HepG2 (cell line): Measurements from ENCODE around the gene SFTPA2. TPM values are rescaled to one million over a fixed set of nuclear protein-coding genes. Genes with fewer than 3 reads are reported as not detected.
"Not testable (repeated sequence)": the region's sequence is repeated elsewhere in the genome, so short reads cannot be mapped to it uniquely, and the experiment has no call there.

ENCODE experiments used
- ATAC-seq: fragments of 200-7000 bp; cut with Tn5 transposase; 3 replicates; pipeline ENCODE4 v1.9.1; 2020; ENCODE audit warnings: mild to moderate bottlenecking, moderate library complexity
- BruUV-seq: library from RNA; stranded (reverse); fragments of 400-500 nt; replicated peaks from 2 replicates; lab custom pipeline; 2021; lab: Mats Ljungman, UMichigan
- CTCF ChIA-PET: fragments of 300-600 bp; formaldehyde crosslinking; extraction: SDS; loops from one replicate; lab custom pipeline; 2021; ENCODE audit warnings: low total read pairs, inconsistent platforms, low intra/inter-chr PET ratio; lab: Yijun Ruan, JAX
- POLR2A ChIA-PET: fragments of 350-600 bp; sonication (Branson Sonifier 250); formaldehyde crosslinking; loops from one replicate; lab custom pipeline; 2020; ENCODE audit warnings: antibody characterized with exemption, inconsistent platforms; lab: Yijun Ruan, JAX
- DNase-seq: peaks from one replicate; pipeline ENCODE4 v3.0.0-alpha.2; 2015; ENCODE audit warnings: low spot score
- FAIRE-seq: peaks from 3 replicates; lab custom pipeline; 2011; peaks lifted over from hg19 to GRCh38; lab: Jason Lieb, UNC
- H2AFZ ChIP-seq: one replicate; pipeline ENCODE4 v1.6.1; 2011; ENCODE audit warnings: low read length, inconsistent platforms
- H3K27ac ChIP-seq: fragments of 300-600 bp; 3 replicates; pipeline ENCODE4 v1.8.0; 2011; ENCODE audit warnings: mixed run types, mild to moderate bottlenecking, mixed read lengths, low read length, inconsistent platforms; ENCODE audit not compliant: insufficient read depth; ENCODE audit errors: extremely low read length
- H3K27me3 ChIP-seq, 2 experiments: fragments of 200-600 bp in 1 of 2; 2 replicates in 1 of 2; 3 replicates in 1 of 2; pipeline versions ENCODE4 v1.6.0 to v1.8.0; 2011; ENCODE audit warnings: low read length in 2 of 2, mild to moderate bottlenecking in 2 of 2, moderate library complexity in 2 of 2, inconsistent platforms in 1 of 2; ENCODE audit not compliant: insufficient read depth in 2 of 2, control insufficient read depth in 1 of 2
- H3K36me3 ChIP-seq, 2 experiments: fragments of 200-600 bp in 1 of 2; replicated peaks in 1 of 2; 2 replicates in 1 of 2; 3 replicates in 1 of 2; pipeline versions ENCODE4 v1.5.1 to v1.8.0; 2011; ENCODE audit warnings: low read length in 2 of 2, inconsistent platforms in 1 of 2; ENCODE audit not compliant: insufficient read depth in 2 of 2, control insufficient read depth in 1 of 2
- H3K4me1 ChIP-seq: 2 replicates; pipeline ENCODE4 v1.5.1; 2012; ENCODE audit warnings: low read length, inconsistent platforms; ENCODE audit not compliant: insufficient read depth
- H3K4me2 ChIP-seq: 2 replicates; pipeline ENCODE4 v1.6.0; 2011; ENCODE audit warnings: low read depth, low read length, inconsistent platforms
- H3K4me3 ChIP-seq, 3 experiments: fragments of 200-600 bp in 1 of 3; sonication (generic), shearing (Covaris generic) in 1 of 3; replicated peaks in 1 of 3; 2 replicates each; pipeline ENCODE4 v1.5.1; 2011 to 2016; ENCODE audit warnings: low read length in 3 of 3, inconsistent platforms in 2 of 3, low read depth in 2 of 3, mild to moderate bottlenecking in 2 of 3, control low read depth in 1 of 3, mixed read lengths in 1 of 3; ENCODE audit not compliant: insufficient read depth in 1 of 3
- H3K79me2 ChIP-seq: one replicate; pipeline ENCODE4 v1.6.1; 2011; ENCODE audit warnings: low read length, inconsistent platforms; ENCODE audit not compliant: insufficient read depth
- H3K9ac ChIP-seq: 2 replicates; pipeline ENCODE4 v1.6.0; 2011; ENCODE audit warnings: mild to moderate bottlenecking, low read depth, low read length, inconsistent platforms; ENCODE audit not compliant: insufficient read depth
- H3K9me3 ChIP-seq: 2 replicates; pipeline ENCODE4 v1.5.1; 2012; ENCODE audit warnings: mild to moderate bottlenecking, low read length
- H4K20me1 ChIP-seq: 2 replicates; pipeline ENCODE4 v1.6.0; 2011; ENCODE audit warnings: inconsistent platforms, mild to moderate bottlenecking, low read length, moderate library complexity; ENCODE audit not compliant: insufficient read depth
- WGBS: methylation state at CpG from one replicate; pipeline ENCODE4 v1.1.6; 2017; ENCODE audit warnings: low lambda C conversion rate; 5-methylcytosine and 5-hydroxymethylcytosine counted together
- in situ Hi-C: cut with HindIII; loops from 2 replicates; pipeline ENCODE4 v1.10.0; 2017; ENCODE audit warnings: low pct_unique_long_range_greater_than_20kb; ENCODE audit not compliant: extremely low pct_ligation_motif_present
- intact Hi-C: fragments of 100-400 bp; cut with micrococcal nuclease; formaldehyde crosslinking; loops from one replicate; pipeline ENCODE4 v1.10.0; 2022; ENCODE audit not compliant: unreplicated experiment
- polyA plus RNA-seq, 8 experiments: library from polyadenylated mRNA; depleted of rRNA in 3 of 8; stranded (reverse) in 7 of 8; unstranded in 1 of 8; fragments of >200 nt; fragmentation: Illumina TruSeq in 4 of 8; extraction: Trizol in 4 of 8; gene quantifications; 2 replicates each; pipeline versions ENCODE4 v1.2.1 to v1.2.3, GENCODE V29; 2011 to 2016; ENCODE audit warnings: low read depth in 4 of 8, missing spikeins in 1 of 8, mixed read lengths in 1 of 8; ENCODE audit not compliant: insufficient read depth in 1 of 8
- total RNA-seq, 5 experiments: library from RNA; depleted of rRNA; stranded (reverse); fragments of >200 nt; fragmentation: Illumina TruSeq; extraction: Trizol; gene quantifications; 2 replicates each; pipeline ENCODE4 v1.2.3, GENCODE V29; 2016; ENCODE audit warnings: low read depth in 1 of 5

Gene SFTPA2
- total and polyA plus RNA-seq, 2 of the 13 experiments (the other 11 are each of a cell fraction or from before 2014, with no cell fraction given) = 0.04 TPM; not detected in 1

GRCh38 chr10:79509306-79509933 is 50.8 kb downstream of the SFTPA2 start:
- H3K27me3 ChIP-seq, H3K9ac ChIP-seq, H4K20me1 ChIP-seq, H3K9me3 ChIP-seq, intact Hi-C loops, CTCF ChIA-PET, BruUV-seq, POLR2A ChIA-PET, H3K4me2 ChIP-seq, H3K36me3 ChIP-seq, H3K4me1 ChIP-seq, H3K27ac ChIP-seq, H3K4me3 ChIP-seq, H2AFZ ChIP-seq, DNase-seq, H3K79me2 ChIP-seq, in situ Hi-C loops: not testable (repeated sequence)
- FAIRE-seq (peak; percentile 97), ATAC-seq (peak; percentile 86)
- WGBS = 15% methylated on average over 2 of the region's 3 CpGs

GRCh38 chr10:79508245-79508644 is 52.0 kb downstream of the SFTPA2 start:
- BruUV-seq, H3K27ac ChIP-seq, in situ Hi-C loops, H3K9me3 ChIP-seq, H3K4me1 ChIP-seq, ATAC-seq, H3K4me2 ChIP-seq, H2AFZ ChIP-seq, H4K20me1 ChIP-seq, POLR2A ChIA-PET, H3K27me3 ChIP-seq, H3K4me3 ChIP-seq, CTCF ChIA-PET, H3K36me3 ChIP-seq, FAIRE-seq, H3K9ac ChIP-seq, intact Hi-C loops, H3K79me2 ChIP-seq, DNase-seq: not testable (repeated sequence)
- 13% methylated on average over 3 of the region's 4 CpGs for WGBS
